HG02678 (cell line): ENCODE data around the gene PSMG4.

Source experiments
- ATAC-seq: cut with Tn5 transposase; IDR thresholded peaks from one replicate; pipeline ENCODE4 v1.9.1; 2021; ENCODE audit warnings: mild to moderate bottlenecking, moderate library complexity; ENCODE audit not compliant: unreplicated experiment

PSMG4 gene

DNA sequence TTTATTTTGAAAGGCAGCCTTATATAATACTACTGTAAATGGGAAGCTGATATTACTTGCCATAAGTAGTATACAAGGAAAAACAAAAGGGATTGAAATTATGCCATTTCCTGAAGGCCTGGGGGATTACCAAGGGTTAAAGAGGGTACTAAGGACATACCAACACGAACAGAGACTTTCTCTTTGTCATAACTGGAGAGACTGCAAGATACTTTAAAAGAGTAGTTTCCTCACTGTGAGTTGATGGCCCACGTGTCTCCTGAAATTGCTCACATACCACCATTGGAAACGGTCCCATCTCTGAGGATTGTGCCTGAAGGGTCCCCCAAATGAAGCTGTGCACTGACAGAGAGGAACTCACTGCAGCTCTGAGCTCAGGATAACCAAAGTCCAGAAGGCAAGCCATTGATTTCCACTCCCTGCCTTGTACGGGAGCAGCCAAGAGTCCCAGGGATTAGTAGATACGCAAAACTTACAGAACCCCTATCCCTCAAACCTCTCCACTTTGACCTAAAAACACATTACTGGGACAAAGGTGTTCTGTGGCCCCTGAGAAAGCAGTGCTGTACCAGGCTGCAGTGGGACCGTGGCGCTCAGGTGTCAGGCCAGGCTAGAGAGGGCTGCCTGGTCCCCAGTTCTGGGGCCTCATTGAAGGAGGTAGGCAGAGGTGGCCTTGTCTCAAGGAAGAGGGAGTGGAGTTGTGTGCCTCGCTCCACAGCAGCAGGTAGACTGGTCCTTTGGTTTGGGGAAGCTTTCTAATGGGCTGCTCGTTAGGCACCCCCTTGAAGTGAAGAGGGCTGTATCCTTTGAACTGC, 15.2 kb downstream of the PSMG4 start:
- ATAC-seq: no peak

DNA sequence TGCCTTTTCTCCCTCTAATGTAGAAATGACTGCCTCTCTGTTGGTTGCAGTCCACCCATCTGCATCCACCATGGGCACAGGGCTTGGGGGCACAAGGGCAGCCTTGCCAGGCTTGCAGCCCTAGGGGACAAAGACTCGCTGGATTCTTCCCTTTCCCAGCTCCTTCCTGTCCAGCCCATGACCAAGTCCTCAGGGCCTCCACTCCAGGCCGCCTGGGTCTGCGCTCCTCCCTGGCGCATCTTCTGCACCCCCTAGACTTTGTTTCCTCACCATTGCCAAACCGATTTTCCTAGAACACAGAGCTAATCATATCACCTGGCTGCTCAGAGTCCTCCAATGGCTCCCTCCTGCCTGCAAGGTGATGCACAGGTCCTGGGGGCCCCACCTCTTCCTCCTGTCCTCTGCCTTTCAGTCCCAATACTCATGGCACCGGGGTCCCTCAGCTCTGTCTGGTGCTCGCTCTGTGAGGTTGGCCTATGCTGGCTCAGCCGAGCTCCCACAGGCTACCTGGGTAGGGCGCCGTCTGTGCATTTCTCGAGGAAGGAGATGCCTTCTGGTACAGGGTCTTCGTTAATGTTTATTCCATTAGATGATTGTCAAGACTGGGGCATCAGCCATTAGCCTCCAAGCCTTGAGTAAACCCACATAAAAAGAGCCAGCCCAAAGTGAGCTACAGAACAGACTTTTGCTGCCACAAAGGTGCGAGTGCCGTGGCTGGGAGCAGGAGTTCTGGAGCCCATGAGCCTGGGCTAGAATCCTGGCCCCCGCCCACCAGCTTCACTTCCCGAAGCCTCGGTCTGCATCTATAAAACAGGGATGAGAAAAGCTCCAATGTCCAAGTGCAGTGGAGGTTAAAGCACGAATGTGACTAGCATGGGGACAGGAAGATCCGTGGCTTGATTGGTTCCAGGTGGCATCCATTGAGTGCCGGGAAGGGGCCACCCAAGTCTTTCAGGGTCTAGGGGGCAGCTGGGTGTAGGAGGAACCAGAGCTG, 17.7 kb downstream of the PSMG4 start:
- ATAC-seq: no peak

DNA sequence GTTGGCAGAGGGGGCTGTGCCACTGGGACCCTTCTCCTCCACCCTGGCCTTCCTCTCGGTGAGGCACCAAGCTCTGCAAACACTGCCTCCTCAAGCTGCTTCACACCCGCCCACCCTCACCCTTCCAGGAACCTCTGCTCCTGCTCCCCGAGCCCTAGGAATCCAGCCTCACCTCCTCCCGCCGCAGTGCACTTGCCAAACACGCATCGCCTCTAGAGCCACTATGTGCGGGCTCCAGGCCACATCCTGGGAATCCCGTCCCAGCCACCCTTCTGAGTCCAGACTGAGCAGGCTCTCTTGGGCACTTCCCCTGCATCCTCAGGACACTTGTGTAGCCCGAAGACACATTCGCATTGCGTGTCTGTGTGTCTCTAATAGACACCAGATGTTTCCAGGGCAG, 18.5 kb downstream of the PSMG4 start:
- ATAC-seq: no peak

DNA sequence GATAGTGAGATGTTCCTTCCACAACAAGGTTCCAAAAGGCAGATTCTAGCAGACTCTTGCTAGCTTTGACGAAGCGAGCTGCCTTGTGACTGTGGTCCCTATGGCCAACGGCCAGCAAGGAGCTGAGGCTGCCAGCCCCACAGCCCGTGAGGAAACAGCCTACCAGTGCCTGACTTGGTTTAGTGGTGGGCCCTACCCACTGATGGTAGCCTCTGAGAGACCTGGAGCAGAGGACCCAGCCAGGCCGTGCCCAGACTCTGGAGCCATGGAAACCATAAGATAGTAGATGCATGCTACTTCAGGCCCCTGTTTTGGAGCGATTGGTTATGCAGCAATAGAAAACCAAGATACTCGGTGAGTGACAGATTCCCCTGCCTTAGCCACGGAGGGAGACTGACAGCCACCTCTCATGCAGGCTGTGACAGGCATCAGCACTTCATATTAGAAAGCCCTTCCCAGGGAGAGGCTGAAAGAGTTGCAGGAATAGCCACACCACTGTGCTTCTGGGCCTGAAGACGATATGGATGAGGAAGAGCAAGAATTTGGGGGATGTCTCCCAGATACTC, 19.2 kb downstream of the PSMG4 start:
- no peak for ATAC-seq

DNA sequence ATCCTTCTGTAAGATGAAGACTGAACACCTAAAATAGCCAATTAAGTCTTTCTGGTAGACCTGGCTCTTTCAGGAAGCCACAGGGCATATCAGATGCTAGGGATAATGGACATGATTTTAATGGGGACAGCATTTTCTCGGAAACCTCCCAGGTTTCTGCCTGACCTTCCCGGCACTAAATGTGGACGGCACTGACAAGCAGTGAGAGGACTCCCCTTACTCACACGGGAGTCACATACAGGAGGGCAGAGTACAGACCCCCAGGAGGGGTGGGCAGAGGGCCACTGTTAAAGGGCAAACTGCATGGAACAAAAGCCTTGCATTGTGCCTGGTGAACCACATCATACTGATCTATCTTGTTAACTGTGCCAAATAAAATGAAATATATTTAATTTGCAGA, 19.9 kb downstream of the PSMG4 start:
- ATAC-seq: no peak

DNA sequence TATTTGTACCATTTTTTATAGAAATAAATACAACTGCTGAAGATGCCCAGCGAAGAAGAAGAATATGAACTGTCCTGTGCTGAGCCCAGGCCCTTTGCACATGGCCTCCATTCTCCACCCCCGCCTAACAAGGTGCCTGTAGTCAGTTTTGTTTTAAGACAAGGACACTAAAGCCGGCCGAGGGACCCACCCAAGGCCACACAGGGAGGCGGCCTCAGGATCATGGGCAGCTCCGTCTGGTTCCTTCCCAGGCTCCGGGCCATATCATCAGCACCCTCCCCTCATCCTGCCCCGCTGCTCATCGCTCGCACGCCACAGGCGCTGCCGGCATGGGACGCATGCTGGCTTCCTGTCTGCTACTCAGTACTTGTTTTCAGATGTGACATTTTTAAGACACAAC, 21.3 kb downstream of the PSMG4 start:
- no peak for ATAC-seq

DNA sequence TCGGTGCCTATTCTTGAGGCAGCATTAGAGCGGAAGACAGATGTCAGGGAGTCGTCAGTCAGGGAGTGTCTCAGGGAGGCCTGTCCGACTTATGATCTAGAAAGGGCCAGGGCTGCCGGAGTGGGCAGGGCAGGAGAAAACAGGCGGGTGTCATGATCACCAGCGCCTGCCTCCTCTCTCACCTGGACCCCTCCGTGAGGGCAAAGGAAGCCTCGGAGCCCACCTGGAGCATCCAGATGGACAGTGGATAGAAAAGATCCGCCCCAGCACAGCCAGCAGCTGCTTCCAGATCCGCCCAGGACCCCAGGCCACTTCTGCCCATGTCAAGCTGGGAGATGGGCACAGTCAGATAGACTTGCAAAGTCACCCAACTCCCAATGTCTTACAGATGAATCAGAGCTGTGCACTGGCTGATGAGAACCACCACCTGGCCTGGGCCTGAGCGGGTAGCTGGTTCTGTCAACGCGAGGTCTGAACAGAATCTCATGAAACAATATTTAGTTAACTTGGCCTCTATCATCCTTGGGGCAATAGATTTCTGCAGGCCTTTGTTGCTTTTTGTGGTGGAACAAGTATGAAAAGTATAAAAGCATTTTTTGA, 22.2 kb downstream of the PSMG4 start:
- no peak for ATAC-seq

DNA sequence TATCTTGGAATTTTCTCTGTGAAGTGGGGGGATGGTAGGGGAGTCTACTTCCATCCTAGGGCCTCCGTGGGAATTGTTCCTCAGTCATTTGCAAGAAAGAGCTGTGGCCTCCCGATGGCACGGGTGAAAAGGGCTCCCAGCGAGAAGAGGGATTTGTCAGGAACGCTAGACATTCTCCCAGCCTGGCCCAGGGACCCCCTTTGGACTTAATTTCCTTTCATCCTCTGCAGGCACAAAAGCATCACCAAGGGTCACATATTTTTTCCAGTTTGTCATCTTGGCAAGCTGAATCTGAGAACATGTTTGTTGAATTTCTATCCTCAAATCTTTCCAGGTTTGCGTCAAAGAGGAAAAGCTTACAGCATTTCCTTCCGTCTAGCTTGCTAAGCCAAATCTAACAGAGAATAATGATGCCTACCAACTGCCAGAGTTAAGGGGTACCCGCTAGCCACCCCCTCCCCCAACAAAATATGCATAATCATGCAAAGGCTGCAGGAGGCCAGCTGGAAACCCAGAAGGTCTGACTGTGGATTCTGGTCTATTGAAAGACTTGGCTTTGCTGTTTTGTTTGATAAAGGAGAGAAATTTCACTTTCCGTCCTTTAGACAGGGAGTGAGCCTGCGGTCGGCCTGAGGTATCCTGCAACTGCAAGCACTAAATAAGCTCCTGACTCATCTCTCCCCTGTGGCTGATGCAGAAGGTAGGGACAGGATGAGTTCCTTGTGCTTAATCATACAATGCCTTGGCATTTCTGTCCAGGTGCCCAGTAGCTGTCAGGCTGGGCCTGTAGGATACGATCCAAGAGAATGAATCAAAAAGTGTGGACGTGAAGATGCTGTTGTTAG, 23.1 kb downstream of the PSMG4 start:
- no peak for ATAC-seq

DNA sequence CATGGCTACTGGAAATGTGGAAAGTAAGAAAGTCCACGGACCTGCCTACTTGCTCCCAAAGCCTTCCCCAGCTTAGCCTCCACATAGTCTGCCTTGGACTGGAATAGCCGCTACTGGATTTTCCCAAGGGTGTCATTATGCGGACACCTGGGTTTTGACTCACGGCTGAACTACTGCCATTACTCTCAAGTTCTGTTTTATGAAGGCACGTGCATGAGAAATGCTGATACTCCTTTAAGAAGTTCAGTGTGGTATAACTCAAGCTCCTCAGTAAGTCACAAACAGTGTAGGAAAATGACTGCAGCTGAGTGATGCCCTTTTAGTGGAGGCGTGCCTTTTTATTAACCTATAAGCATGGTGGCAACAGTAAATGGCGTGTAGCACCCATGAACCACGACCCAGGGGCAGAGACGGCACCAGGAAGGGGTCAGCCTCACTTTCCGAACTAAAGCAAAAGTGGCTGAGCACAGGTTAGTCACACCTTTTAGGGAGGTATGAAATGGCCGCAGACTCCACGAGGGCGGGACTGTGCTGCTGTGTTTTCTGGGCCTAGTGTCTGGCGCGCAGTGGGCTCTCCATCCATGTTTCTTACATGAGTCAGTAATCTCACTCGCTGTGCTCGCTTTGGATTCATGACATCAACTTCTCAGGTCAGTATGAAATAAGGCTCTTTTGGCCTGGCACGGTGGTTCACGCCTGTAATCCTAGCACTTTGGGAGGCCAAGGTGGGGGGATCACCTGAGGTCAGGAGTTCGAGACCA, 23.9 kb downstream of the PSMG4 start:
- no peak for ATAC-seq

DNA sequence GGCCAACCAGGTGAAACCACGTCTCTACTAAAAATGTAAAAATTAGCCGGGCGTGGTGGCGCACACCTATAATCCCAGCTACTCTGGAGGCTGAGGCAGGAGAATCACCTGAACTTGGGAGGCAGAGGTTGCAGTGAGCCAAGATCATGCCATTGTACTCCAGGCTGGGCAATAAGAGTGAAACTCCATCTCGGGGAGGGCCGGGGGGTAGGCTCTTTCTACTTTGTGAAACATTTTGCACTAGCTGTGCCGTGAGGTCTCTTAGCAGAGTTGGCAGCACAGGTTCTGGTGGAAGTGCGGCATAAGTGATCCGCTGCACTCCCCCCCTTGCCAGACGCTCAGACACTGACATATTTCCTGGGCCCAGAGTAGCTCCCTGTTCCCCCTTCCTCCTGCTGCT, 24.5 kb downstream of the PSMG4 start:
- no peak for ATAC-seq

DNA sequence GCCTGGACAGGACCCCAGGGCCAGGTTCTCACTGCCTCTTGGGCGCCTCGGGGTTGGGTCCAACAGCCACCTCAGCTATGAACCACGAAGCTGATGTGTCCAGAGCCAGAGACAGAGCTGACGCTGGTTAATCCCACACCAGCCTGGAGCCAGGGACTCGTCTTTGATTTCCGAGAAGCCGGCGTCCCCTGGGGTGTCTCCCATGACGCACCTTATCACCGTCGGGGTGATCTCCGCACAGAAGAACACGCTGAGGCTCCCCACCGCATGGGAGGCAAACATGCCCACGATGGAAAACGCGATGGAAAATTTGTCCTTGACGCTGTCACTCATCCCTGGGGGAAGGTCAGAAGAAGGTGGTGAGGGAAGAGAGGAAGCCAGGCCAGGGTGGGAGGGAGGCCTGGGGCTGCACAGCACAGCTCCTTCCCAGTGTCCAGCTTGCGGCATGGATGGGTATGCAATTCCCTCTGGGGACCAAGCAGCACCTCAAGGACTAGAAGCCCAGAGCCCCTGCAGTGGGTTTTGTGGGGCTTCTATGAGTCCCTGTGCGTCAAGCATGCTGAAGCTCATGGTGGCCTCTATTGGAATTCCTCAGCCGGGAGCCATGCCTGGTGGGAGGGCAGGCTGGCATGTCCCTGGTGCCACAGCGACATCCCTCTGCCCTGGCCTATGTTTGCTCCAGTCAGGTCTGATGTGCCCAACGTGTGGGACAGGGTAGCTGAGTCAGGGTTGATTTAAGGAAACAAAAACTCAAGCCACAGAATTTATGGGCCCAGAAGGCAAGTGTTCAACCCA, 25.1 kb downstream of the PSMG4 start:
- ATAC-seq: no peak

DNA sequence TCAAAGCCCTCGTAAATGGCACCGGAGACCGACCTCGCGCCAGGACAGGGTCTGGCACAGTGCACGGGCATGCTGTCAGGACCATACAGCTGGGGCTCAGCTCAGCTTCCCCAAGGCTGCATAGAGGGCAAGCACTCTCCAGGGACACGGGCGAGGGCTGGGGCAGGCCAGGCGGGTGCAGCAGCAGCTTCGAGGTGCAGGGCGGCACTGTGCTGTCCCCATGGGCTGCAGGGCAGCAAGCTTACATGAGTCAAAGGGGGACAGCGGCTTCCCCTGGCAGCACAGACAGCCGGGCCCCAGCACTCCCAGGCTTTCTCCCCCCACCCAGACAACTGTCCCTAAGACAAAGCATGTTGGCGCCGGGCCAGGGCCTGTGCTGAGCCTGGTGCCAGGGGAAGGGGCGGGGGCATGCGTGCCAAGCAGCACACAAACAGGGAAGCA, 25.7 kb downstream of the PSMG4 start:
- ATAC-seq: no peak

DNA sequence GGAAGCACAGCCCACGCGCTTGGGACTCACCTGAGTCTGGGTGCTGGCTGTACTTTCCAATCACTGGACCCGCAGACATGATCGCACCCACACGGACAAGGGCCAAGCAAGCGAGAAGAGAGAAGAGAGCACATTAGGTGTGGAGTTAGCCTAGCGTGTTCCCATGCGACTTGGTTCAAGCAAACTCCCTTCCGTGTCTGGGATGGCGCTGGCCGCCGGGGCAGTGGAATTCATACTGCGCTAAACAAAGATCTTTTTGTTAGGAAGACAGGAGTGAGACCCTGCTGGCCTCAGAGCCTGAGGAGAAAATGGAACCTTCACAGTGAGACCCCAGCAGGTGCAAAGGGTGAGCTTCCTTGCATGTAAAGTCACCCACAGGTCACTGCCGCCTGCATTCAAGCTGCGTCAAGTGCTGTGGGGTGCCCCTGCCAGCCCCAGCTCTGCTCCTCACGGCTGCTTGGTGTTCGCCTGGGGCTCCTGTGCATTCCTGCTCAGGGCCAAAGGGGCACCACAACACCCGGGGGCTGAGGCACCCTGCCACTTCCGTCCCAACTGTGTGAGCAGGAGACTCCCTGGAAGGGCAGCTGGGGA, 26.4 kb downstream of the PSMG4 start:
- no peak for ATAC-seq

DNA sequence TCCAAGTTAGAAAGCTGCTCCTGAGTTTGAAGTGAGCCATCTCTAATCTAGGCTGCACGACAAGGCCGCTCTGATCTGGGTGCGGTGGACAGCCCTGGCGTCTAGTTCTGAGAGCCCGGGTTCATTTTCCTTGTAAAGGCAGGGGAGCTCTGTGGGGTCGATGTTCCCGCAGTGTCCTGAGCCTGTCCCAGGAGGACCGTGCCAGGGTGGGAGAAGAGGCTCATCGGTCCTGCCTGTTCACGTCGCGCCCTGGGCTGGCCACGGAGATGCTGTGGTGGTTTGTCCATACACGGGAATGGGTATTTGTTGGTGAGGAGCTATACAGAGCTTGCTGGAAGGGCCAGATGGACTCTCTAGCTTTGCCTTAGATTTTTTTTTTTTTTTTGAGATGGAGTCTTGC, 27.0 kb downstream of the PSMG4 start:
- ATAC-seq: no peak

DNA sequence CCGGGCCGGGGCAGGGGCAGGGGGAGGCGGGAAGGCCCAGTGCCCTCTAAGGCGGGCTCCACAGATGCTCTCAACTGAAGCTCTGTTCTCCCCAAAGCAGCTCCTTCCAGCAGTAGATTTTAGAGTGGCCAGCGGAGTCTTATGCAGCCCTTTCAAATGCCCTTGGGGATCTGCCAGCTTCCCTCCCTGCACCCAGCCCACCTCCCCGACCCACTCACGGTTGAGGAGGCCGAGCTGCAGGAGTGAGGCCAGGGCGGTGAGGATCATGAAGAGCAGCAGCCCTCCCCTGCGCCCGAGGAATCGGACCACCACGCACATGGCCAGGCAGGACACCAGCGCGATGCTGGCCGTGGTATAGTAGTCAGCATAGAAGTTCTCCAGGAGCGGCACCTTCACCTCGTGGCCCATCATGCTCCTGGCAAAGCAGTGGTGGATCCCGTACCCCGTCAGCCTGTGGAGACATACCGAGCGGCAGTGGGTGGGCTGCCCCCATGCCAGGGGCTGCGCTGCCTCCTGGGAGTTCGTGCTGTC, 28.0 kb downstream of the PSMG4 start:
- no peak for ATAC-seq

DNA sequence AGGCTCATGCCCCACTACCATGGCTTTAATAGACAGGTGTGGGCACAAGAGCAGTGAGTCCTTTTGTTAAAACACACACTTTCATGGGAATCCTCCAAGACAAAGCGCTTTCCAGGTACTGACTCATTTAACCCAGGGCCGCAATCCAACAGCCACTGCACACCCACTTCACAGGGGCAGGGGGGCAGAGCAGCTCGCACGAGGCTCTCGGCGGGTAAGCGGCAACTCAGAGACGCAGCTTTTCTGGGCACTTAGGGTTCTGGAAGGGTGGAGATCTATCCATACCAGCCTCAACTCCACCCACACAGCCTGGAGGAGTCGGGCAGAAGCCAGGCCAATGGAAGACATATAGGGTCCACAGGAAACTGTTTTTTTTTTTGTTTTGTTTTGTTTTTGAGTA, 28.6 kb downstream of the PSMG4 start:
- ATAC-seq: no peak

DNA sequence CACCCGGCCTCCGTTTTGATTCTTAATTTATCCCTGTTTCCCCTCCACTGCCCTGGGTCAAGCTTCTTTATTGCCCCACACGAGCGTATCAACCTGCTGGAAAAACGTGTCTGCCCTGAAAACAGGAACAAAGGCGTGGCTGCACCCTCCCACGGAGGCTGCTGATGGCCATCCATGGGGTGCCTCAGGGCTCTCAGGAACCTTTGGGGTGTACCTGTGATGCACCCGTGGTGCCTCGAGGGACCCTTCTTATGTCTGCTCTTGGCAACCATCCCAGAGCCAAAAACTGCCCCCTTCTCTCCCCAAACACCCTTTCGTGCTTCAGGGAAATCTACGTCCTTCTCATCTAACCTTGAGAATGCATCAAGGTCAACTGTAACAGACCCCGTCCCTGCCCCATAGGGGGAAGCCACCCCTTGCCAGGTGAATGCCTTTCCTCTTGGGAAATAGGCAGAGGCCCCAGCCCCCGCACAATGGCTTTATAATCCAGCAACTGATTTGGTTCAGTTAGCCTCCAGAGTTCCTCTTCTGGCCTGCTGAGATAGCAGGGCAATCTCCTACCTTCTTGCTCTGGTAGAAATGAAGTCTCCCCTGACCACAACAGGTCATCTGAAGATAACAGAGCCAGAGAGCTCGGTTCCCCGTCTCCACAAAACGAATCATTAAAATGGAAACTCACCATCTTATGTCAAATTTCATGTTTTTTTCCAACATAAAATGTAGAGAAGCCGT, 29.4 kb downstream of the PSMG4 start:
- no peak for ATAC-seq
